GM12878 (cell line): ENCODE results near the gene PCF11. TPM values are rescaled to one million over a fixed set of nuclear protein-coding genes. Genes with fewer than 3 reads are reported as not detected.

Experiments used
- ATAC-seq: fragments of 200-7000 bp; cut with Tn5 transposase; 3 replicates; pipeline ENCODE4 v1.9.1; 2020; ENCODE audit warnings: mild to moderate bottlenecking, moderate library complexity
- BruUV-seq: library from RNA; stranded (reverse); fragments of 400-500 nt; replicated peaks from 2 replicates; lab custom pipeline; 2021; lab: Mats Ljungman, UMichigan
- CTCF ChIA-PET: fragments of 300-600 bp; sonication (Branson Sonifier 250); formaldehyde crosslinking; extraction: SDS; loops from one replicate; lab custom pipeline; 2021; ENCODE audit warnings: inconsistent platforms; lab: Yijun Ruan, JAX
- POLR2A ChIA-PET: fragments of 350-600 bp; formaldehyde crosslinking; extraction: SDS; loops from one replicate; lab custom pipeline; 2021; ENCODE audit warnings: inconsistent platforms; lab: Charles Lee
- RAD21 ChIA-PET: fragments of 300-600 bp; sonication (Branson Sonifier 250); formaldehyde crosslinking; loops from one replicate; lab custom pipeline; 2023; ENCODE audit warnings: antibody characterized with exemption; ENCODE audit not compliant: unreplicated experiment; lab: Charles Lee
- SMC1A ChIA-PET: fragments of 300-600 bp; sonication (Branson Sonifier 250); formaldehyde crosslinking; loops from one replicate; lab custom pipeline; 2023; ENCODE audit not compliant: unreplicated experiment, uncharacterized antibody; lab: Charles Lee
- DNase-seq: peaks from one replicate; pipeline ENCODE4 v3.0.0-alpha.2; 2011; ENCODE audit warnings: low read depth, low spot score
- FAIRE-seq: peaks from 3 replicates; lab custom pipeline; 2011; peaks lifted over from hg19 to GRCh38; lab: Jason Lieb, UNC
- H2AFZ ChIP-seq: 2 replicates; pipeline ENCODE4 v1.6.0; 2011; ENCODE audit warnings: low read depth, low read length, control low read depth; ENCODE audit not compliant: control insufficient read depth
- H3K27ac ChIP-seq: 2 replicates; pipeline ENCODE4 v1.5.1; 2011; ENCODE audit warnings: control low read depth; ENCODE audit not compliant: control insufficient read depth, insufficient read depth
- H3K27me3 ChIP-seq, 2 experiments: replicated peaks in 1 of 2; 2 replicates each; pipeline versions ENCODE4 v1.6.0 to v1.6.1; 2011; ENCODE audit warnings: low read length in 1 of 2; ENCODE audit not compliant: control insufficient read depth in 2 of 2, insufficient read depth in 2 of 2
- H3K36me3 ChIP-seq, 2 experiments: 2 replicates each; pipeline ENCODE4 v1.5.1; 2011; ENCODE audit warnings: low read length in 1 of 2; ENCODE audit not compliant: control insufficient read depth in 2 of 2, insufficient read depth in 2 of 2
- H3K4me1 ChIP-seq: 2 replicates; pipeline ENCODE4 v1.6.1; 2011; ENCODE audit warnings: mild to moderate bottlenecking, low read length, moderate library complexity, mixed read lengths; ENCODE audit not compliant: control insufficient read depth, insufficient read depth
- H3K4me2 ChIP-seq: 2 replicates; pipeline ENCODE4 v1.6.0; 2011; ENCODE audit warnings: control low read depth; ENCODE audit not compliant: control insufficient read depth, insufficient read depth
- H3K4me3 ChIP-seq: fragments of 200-600 bp; sonication (generic); 2 replicates; pipeline ENCODE4 v1.5.1; 2016
- H3K79me2 ChIP-seq: 2 replicates; pipeline ENCODE4 v1.6.0; 2011; ENCODE audit warnings: low read length; ENCODE audit not compliant: control insufficient read depth, insufficient read depth
- H3K9ac ChIP-seq: 2 replicates; pipeline ENCODE4 v1.8.0; 2011; ENCODE audit warnings: low read length, control low read depth, mixed read lengths; ENCODE audit not compliant: control insufficient read depth, insufficient read depth
- H3K9me3 ChIP-seq: replicated peaks from 3 replicates; pipeline ENCODE4 v1.5.1; 2011; ENCODE audit warnings: mild to moderate bottlenecking, low read length; ENCODE audit not compliant: control insufficient read depth, insufficient read depth
- H4K20me1 ChIP-seq: 2 replicates; pipeline ENCODE4 v1.6.0; 2011; ENCODE audit not compliant: control insufficient read depth, insufficient read depth
- ATF7 ChIP-seq: fragments of 450-650 bp; IDR thresholded peaks from 2 replicates; pipeline ENCODE4 v1.6.1; 2016; ENCODE audit warnings: low read depth, mild to moderate bottlenecking
- BACH1 ChIP-seq: fragments of 450-650 bp; IDR thresholded peaks from 2 replicates; pipeline ENCODE4 v1.6.1; 2017; ENCODE audit warnings: mild to moderate bottlenecking, borderline replicate concordance
- BHLHE40 ChIP-seq, 2 experiments: fragments of 450-650 bp in 1 of 2; IDR thresholded peaks; 2 replicates each; pipeline ENCODE4 v1.6.1; 2011 to 2017; ENCODE audit warnings: low read depth in 2 of 2, borderline replicate concordance in 1 of 2, improper control_type of control experiment in 1 of 2, low read length in 1 of 2, mild to moderate bottlenecking in 1 of 2
- JUND ChIP-seq: IDR thresholded peaks from 2 replicates; pipeline ENCODE4 v1.6.1; 2012; ENCODE audit warnings: low read depth, mild to moderate bottlenecking, low read length, improper control_type of control experiment, moderate library complexity
- MXI1 ChIP-seq: fragments of 150-350 bp; IDR thresholded peaks from 2 replicates; pipeline ENCODE4 v1.6.1; 2011; ENCODE audit warnings: low read depth, mild to moderate bottlenecking, inconsistent platforms, low read length, improper control_type of control experiment
- NBN ChIP-seq: fragments of 450-650 bp; IDR thresholded peaks from 2 replicates; pipeline ENCODE4 v1.6.1; 2016
- NFIC ChIP-seq: IDR thresholded peaks from 2 replicates; pipeline ENCODE4 v1.6.1; 2012; ENCODE audit warnings: low read depth, mild to moderate bottlenecking, inconsistent platforms, low read length, moderate library complexity
- POLR2AphosphoS5 ChIP-seq: IDR thresholded peaks from 2 replicates; pipeline ENCODE4 v1.6.1; 2011; ENCODE audit warnings: mild to moderate bottlenecking, low read length, inconsistent platforms
- SUPT20H ChIP-seq: IDR thresholded peaks from 2 replicates; pipeline ENCODE4 v1.6.1; 2011; ENCODE audit warnings: low read depth, mild to moderate bottlenecking, low read length, moderate library complexity, borderline replicate concordance; ENCODE audit not compliant: control insufficient read depth
- WGBS: methylation state at CpG from one replicate; pipeline ENCODE4 v1.1.6; 2016; ENCODE audit warnings: low lambda C conversion rate; ENCODE audit not compliant: insufficient replicate concordance, insufficient coverage; ENCODE audit errors: missing lambda C conversion rate; 5-methylcytosine and 5-hydroxymethylcytosine counted together
- in situ Hi-C: fragments of 300-500 bp; cut with MboI; formaldehyde crosslinking; loops from 9 replicates; pipeline ENCODE4 v1.14.3; 2018; ENCODE audit warnings: mixed read lengths
- intact Hi-C: fragments of 100-400 bp; cut with micrococcal nuclease; formaldehyde crosslinking; loops from one replicate; pipeline ENCODE4 v1.14.2; 2022; ENCODE audit not compliant: unreplicated experiment
- polyA plus RNA-seq, 11 experiments: library from polyadenylated mRNA; depleted of rRNA in 4 of 11; unstranded in 6 of 11; stranded (reverse) in 5 of 11; fragments of >200 nt; fragmentation: Nextera tagmentation in 4 of 11; fragmentation: Illumina TruSeq in 1 of 11; extraction: Ambion mirVana in 4 of 11; extraction: Trizol in 1 of 11; gene quantifications; 1 replicate in 1 of 11; 2 replicates in 10 of 11; pipeline versions ENCODE4 v1.2.1 to v1.2.3, GENCODE V29; 2011 to 2016; ENCODE audit warnings: inconsistent platforms in 2 of 11, missing spikeins in 2 of 11, low read depth in 1 of 11
- total RNA-seq, 4 experiments: library from RNA; depleted of rRNA in 3 of 4; stranded (reverse); fragments of >200 nt in 3 of 4; fragmentation: Illumina TruSeq in 1 of 4; extraction: Trizol in 1 of 4; gene quantifications; 2 replicates each; pipeline versions ENCODE4 v1.2.1 to v1.2.3, GENCODE V29; 2013 to 2021
- TF ChIP-seq, protein P1 (sequence below): fragments of 450-650 bp; conservative IDR thresholded peaks from 2 replicates; pipeline ENCODE4 v1.6.1; 2017; ENCODE audit warnings: mild to moderate bottlenecking, moderate library complexity
- TF ChIP-seq, protein P2 (sequence below): fragments of 450-650 bp; IDR thresholded peaks from 2 replicates; pipeline ENCODE4 v1.6.1; 2018; ENCODE audit warnings: borderline replicate concordance, mild to moderate bottlenecking; ENCODE audit not compliant: partially characterized antibody
- TF ChIP-seq, protein P3 (sequence below): fragments of 450-650 bp; IDR thresholded peaks from 2 replicates; pipeline ENCODE4 v1.6.1; 2017; ENCODE audit warnings: low read depth, mild to moderate bottlenecking, moderate library complexity
- TF ChIP-seq, protein P4 (sequence below): fragments of 450-650 bp; IDR thresholded peaks from 2 replicates; pipeline ENCODE4 v1.6.1; 2016; ENCODE audit warnings: mild to moderate bottlenecking

The PCF11 gene
- total and polyA plus RNA-seq, 10 of the 15 experiments (the other 5 are each of a cell fraction or from before 2014, with no cell fraction given), result 9.2 to 90.4 (median 48.0) TPM

DNA sequence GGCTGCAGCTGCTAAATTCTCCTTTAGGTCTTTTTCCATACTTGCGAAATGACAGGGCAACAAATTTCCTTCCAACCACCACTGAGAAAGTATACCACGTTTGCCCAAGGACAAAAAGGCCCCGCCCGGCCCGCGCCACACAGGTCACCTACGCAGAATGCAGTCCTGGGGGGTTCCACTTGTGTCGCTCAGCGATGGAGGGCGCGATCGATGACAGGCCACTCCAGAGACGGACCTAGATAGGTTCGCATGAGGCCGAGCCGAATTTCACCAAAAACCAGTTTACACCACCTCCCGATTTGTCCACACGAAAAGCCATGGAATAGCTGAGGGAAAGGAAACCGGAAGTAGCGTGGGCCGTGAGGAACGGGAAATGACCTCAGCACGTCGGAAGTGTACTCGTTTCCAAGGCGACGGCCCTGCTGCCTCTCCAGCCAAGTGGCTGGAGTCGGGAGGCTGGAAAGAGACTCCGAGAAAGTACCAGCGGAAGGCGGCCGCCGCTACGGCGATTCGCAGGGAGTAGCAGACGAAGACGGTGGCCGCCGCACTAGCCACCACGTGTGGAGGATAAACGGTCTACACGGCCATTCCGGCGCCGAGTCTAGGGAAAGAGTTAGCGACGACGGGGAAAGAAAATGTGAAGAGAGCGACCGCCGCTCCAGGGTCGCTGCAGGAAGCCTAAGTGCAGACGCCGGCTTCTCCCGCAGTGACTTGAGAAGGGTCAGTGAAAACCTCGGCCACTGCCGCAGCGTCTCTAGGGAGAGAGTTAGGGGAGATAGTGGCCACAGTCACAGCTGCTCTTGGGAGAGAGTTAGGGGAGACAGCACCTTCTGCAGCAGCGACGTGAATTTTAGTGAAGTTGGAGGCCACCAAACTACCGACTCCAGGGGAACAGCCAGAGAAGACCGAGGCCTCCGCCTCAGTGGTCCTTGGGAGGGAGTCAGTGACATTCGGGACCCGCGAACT is 36.7 kb downstream of the PCF11 start, which contains the start of gene ANKRD42:
ANKRD42 (plus strand) TSS at position 398 of the 966 bp plus-strand sequence. CDS start 959 bp downstream, outside the sequence.
- ChIA-PET CTCF (interaction anchor here (1.0 to 1.4 kb wide), 3 partner anchors 104 to 290 kb away, joined by 3 to 6 read pairs (median 3); no protein-coding TSS in a partner anchor), SMC1A (interaction anchor here (0.6 to 1.7 kb wide), 6 partner anchors 9 to 290 kb away, joined by 3 to 6 read pairs (median 4); no protein-coding TSS in a partner anchor), POLR2A (interaction anchor here (1.0 kb wide), 4 partner anchors 12 to 264 kb away, joined by 3 to 6 read pairs (median 4); partner anchors contain the start of gene PCF11), RAD21 (interaction anchor here (1.1 to 1.3 kb wide), 4 partner anchors 34 to 131 kb away, joined by 3 to 4 read pairs (median 4); no protein-coding TSS in a partner anchor)
- Histone ChIP-seq H3K36me3 (peaks cover 0 to 3% of the 10 kb centered on the region in 2 experiments; a peak in 1 of 4 replicates), H3K27ac (peak within 1 kb of the TSS; percentile 76), H3K9ac (peak within 1 kb of the TSS; percentile 65), H3K27me3 (no peaks in the 10 kb centered on the region), H2AFZ (peak within 1 kb of the TSS; percentile 96), H3K4me1 (no peaks in the 10 kb centered on the region), H4K20me1 (no peaks in the 10 kb centered on the region), H3K4me3 (peak within 1 kb of the TSS; percentile 92), H3K4me2 (peak within 1 kb of the TSS; percentile 95), H3K9me3 (no peaks in the 10 kb centered on the region), H3K79me2 (peaks cover 19% of the 10 kb centered on the region)
- ATAC-seq, result peak; percentile 89
- peak; percentile 77 for DNase-seq
- peak; percentile 96 for FAIRE-seq
- intact Hi-C loops (loop anchor here (5.0 kb wide), 1 partner anchor 291 kb away; the partner anchor contains the start of genes DDIAS and PRCP), in situ Hi-C loops (no loop called here)
- under 1% methylated on average over 67 of the region's 67 CpGs for WGBS
- no TSS peak for BruUV-seq
- TF ChIP-seq JUND (no peak), BACH1 (peak; percentile 62; the same call in 1 of the 2 replicates), NBN (peak; percentile 63; the same call in 1 of the 2 replicates), NFIC (no peak), BHLHE40 (IDR thresholded peaks at IDR 0.05; ENCODE audit: borderline replicate concordance in 1 of 2, low read depth in 2 of 2, low read length in 1 of 2) (peak in 1 of 2 experiments; percentile 27; a peak in 1 of 4 replicates), POLR2AphosphoS5 (peak; percentile 73), SUPT20H (no peak), MXI1 (peak; percentile 96), ATF7 (peak; percentile 86)
- TF ChIP-seq, protein P1, sequence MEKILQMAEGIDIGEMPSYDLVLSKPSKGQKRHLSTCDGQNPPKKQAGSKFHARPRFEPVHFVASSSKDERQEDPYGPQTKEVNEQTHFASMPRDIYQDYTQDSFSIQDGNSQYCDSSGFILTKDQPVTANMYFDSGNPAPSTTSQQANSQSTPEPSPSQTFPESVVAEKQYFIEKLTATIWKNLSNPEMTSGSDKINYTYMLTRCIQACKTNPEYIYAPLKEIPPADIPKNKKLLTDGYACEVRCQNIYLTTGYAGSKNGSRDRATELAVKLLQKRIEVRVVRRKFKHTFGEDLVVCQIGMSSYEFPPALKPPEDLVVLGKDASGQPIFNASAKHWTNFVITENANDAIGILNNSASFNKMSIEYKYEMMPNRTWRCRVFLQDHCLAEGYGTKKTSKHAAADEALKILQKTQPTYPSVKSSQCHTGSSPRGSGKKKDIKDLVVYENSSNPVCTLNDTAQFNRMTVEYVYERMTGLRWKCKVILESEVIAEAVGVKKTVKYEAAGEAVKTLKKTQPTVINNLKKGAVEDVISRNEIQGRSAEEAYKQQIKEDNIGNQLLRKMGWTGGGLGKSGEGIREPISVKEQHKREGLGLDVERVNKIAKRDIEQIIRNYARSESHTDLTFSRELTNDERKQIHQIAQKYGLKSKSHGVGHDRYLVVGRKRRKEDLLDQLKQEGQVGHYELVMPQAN, result peak; percentile 98
- TF ChIP-seq, protein P2, sequence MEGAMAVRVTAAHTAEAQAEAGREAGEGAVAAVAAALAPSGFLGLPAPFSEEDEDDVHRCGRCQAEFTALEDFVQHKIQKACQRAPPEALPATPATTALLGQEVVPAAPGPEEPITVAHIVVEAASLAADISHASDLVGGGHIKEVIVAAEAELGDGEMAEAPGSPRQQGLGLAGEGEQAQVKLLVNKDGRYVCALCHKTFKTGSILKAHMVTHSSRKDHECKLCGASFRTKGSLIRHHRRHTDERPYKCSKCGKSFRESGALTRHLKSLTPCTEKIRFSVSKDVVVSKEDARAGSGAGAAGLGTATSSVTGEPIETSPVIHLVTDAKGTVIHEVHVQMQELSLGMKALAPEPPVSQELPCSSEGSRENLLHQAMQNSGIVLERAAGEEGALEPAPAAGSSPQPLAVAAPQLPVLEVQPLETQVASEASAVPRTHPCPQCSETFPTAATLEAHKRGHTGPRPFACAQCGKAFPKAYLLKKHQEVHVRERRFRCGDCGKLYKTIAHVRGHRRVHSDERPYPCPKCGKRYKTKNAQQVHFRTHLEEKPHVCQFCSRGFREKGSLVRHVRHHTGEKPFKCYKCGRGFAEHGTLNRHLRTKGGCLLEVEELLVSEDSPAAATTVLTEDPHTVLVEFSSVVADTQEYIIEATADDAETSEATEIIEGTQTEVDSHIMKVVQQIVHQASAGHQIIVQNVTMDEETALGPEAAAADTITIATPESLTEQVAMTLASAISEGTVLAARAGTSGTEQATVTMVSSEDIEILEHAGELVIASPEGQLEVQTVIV, result peak; percentile 61
- TF ChIP-seq, protein P3, sequence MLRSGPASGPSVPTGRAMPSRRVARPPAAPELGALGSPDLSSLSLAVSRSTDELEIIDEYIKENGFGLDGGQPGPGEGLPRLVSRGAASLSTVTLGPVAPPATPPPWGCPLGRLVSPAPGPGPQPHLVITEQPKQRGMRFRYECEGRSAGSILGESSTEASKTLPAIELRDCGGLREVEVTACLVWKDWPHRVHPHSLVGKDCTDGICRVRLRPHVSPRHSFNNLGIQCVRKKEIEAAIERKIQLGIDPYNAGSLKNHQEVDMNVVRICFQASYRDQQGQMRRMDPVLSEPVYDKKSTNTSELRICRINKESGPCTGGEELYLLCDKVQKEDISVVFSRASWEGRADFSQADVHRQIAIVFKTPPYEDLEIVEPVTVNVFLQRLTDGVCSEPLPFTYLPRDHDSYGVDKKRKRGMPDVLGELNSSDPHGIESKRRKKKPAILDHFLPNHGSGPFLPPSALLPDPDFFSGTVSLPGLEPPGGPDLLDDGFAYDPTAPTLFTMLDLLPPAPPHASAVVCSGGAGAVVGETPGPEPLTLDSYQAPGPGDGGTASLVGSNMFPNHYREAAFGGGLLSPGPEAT, result peak; percentile 88; the same call in 1 of the 2 replicates
- TF ChIP-seq, protein P4, sequence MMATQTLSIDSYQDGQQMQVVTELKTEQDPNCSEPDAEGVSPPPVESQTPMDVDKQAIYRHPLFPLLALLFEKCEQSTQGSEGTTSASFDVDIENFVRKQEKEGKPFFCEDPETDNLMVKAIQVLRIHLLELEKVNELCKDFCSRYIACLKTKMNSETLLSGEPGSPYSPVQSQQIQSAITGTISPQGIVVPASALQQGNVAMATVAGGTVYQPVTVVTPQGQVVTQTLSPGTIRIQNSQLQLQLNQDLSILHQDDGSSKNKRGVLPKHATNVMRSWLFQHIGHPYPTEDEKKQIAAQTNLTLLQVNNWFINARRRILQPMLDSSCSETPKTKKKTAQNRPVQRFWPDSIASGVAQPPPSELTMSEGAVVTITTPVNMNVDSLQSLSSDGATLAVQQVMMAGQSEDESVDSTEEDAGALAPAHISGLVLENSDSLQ, result peak; percentile 64
